HCEC 1CT (cell line): ENCODE measurements around the gene STARD8.
"Not testable (repeated sequence)": the region's sequence is repeated elsewhere in the genome, so short reads cannot be mapped to it uniquely, and the experiment has no call there.

Source experiments
- DNase-seq: peaks from one replicate; pipeline ENCODE4 v3.0.0-alpha.2; 2017

Gene STARD8

DNA sequence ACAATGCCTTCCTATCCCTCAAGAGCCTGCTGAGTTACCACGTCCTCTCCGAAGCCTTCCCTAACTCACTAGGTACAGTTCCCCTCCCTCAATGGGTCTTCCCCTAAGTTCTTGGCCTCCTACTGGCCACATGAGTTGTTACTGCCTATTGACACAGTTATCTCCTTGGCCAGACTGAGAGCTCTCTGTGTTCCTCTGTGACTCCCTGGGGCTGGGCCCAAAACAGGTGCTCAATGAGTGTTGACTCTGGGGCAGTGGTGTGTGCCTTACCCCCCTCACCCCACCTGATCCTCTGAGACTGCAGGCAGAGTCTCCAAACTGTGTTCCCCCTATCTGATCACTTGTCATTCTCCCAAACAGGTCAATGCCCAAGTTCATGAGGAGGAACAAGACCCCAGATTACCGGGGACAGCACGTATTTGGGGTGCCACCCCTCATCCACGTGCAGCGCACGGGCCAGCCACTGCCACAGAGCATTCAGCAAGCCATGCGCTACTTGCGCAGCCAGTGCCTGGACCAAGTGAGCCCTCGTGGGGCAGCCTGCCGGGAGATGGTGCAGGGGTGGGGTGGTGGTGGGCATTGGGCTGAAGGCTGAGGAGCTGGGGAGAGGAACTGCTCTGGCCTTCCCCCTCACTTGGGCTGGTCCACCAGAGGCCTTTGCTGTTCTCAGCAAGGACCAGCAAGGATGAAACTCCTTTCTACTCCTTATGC lies 72.6 kb downstream of the STARD8 start:
- peak; percentile 8 for DNase-seq

- DNase-seq: no peak
Observed at GRCh38 chrX:68720851-68721250, 73.4 kb downstream of the STARD8 start.

GRCh38 chrX:68721546-68721945 lies 74.1 kb downstream of the STARD8 start:
- DNase-seq: no peak

- DNase-seq: no peak
Observed at GRCh38 chrX:68721991-68722860, 74.8 kb downstream of the STARD8 start.

DNA sequence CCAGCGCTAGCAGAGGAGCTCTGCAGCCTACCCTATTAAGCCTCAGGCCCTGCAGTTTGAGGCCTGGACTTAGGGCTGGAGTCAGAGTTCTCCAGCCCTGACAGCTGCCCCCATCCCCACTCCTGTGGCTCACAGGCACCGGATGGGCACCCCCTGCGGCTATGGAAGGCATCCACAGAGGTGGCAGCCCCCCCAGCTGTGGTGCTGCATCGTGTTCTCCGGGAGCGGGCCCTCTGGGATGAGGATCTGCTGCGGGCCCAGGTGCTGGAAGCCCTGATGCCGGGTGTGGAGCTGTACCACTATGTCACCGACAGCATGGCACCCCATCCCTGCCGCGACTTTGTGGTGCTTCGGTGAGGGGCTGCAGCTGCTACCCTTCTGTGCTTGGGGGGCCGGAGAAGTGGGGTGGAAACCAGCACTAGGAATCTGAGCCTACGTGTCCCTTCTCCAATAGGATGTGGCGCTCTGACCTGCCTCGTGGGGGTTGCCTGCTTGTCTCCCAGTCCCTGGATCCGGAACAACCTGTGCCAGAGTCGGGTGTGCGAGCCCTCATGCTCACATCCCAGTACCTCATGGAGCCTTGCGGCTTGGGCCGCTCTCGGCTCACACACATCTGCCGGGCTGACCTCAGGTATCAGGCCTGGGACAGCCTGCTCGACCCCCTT lies 76.2 kb downstream of the STARD8 start:
- no peak for DNase-seq

DNA sequence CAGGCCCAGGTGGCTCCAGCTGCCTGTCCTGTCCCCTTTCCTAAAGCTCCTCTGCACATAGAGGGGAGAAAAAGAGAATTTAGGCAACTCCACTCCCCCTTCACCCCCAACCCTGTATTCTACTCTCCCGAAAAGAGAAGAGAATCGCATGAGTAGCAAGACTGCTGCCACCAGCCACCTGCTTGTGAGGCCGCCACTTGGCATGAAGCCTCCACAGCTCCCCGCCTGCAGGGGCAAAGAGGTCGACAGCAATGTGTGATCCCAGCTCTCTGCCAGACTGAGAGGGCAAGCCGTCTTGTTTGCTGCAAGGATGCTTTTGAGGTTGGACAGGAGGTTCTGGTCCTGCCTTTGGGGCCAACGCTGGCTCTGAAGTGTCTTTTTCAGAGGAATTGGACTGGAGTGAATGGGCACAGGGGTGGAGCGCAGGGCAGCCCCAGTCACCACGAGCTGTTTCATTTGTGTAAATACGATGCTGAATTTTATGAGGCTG lies 77.1 kb downstream of the STARD8 start:
- DNase-seq: no peak

GRCh38 chrX:68725756-68726365 lies 78.4 kb downstream of the STARD8 start:
- DNase-seq: no peak

DNA sequence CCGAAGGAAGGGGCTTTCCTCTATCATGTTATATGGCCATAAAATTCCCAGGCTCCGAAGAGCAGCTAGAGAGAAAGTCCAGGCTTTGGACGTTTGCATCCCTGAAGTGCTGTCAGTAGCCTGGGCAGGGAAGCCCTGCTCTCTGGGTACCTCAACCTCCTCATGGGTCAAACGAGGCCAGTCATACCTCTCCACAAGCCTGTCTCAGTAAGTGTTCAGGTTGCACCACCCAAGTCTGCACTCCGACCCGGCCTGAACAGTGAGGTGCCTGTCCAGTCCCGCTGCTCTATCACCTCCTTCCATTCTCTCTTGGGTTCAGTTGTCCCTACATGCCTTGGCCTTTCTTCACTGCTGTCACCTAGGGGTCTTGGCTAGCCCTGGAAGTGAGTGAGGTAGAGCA lies 78.9 kb downstream of the STARD8 start:
- no peak for DNase-seq

DNA sequence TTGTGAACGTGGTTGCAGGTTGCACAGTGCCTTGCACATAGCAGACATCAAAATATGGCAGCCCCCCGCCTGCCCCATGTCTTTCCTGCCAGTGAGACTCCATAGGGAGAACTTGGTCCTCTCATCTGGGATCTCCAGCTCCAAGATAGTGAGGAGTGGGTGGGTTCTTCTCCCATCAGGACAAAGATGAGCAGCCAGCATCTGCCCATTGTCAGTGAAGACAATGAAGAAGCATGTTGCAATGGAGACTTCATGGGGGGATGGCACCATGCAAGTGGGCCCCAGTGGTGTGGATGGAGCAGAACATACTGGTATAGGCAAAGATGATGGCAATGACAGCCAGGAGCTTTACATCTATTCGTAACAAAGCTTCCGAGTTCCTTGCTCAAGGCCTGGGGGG lies 80.2 kb downstream of the STARD8 start:
- no peak for DNase-seq

- no peak for DNase-seq
Observed at GRCh38 chrX:68728186-68728585, 80.7 kb downstream of the STARD8 start.

DNA sequence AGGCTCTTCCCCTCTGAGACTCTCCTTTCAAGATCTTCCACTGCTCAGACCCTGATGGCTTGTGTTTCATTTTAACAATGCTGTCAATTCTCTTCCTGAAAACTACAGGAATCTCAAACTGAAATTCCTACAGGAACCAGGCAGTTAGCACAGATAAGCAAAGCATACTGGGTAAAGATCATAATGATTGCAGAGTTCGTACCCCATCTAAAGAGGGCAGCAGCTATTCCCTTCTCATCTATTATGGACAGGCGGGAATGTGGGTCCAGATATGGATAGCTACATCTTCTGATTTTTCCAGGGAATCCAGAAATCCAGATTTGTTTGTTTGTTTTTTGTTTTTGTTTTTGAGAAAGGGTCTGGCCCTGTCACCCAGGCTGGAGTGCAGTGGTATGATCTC lies 83.8 kb downstream of the STARD8 start:
- DNase-seq: no peak

- DNase-seq: peak; percentile 30
Observed at GRCh38 chrX:68732906-68733493, 85.5 kb downstream of the STARD8 start.

- DNase-seq: no peak
Observed at GRCh38 chrX:68735266-68735665, 87.8 kb downstream of the STARD8 start.

GRCh38 chrX:68741864-68742263 lies 94.4 kb downstream of the STARD8 start:
- DNase-seq: not testable (repeated sequence)

GRCh38 chrX:68743754-68744153 lies 96.3 kb downstream of the STARD8 start:
- no peak for DNase-seq

- DNase-seq: no peak
Observed at GRCh38 chrX:68746988-68747387, 99.5 kb downstream of the STARD8 start.

- DNase-seq: no peak
Observed at GRCh38 chrX:68748030-68748429, 100.6 kb downstream of the STARD8 start.

- DNase-seq: no peak
Observed at GRCh38 chrX:68749426-68749825, 102.0 kb downstream of the STARD8 start.

DNA sequence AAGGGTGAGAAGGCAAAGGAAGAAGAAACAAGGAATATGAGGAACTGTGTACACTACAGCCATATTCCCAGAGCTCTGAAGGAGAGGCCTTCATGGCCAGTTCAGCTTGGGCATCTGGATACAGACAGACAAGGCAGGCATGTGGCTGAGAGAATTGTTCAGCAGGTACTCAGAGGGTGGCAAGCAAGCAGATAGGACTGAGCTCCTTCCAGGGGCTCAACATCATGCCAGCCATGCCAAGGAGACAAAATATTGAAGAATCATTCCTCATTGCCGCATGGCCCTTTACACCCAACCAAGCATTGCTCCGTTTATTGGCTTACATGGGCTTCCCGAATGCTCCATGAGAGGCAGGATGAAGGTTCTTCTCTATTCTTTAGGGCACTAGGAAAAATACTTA lies 102.8 kb downstream of the STARD8 start:
- DNase-seq: no peak

- DNase-seq: no peak
Observed at GRCh38 chrX:68751372-68751771, 103.9 kb downstream of the STARD8 start.

DNA sequence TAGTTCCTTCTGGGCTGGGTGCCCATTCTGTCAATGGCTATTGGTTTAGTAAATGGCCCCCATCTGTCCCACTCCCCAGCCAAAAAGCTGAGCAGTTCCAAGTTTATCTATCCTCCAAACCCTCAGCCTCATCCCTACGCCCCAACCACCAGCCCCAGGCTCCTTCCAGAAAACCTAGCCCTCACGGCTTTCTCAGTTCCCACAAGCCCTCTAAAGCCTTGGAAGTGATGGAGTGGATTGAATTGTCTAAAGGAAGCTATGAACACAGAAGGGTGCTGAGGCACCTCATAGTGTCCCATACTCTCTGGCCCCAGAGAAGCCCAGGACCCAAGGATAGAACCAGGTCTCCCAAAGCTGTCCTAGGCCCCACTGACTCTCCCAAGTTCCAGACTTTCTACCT lies 105.8 kb downstream of the STARD8 start:
- DNase-seq: no peak

DNA sequence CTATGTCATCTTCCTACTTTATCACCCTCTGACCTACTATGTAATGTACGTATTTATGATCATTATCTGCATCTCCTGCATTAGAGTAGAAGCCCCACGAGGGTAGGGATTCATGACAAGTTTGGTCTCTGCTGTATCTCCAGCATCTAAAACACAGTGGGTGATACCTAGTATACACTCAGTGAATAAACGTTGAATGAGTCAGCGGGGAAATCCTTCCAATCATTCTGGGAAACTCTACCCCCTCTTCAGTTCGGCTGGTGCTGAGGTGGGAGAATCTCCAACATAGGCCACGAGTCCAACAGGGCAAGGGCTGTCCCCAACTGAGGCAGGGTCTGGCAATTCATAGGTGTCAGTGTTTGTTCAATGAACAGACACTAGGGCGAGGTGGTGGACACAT lies 106.9 kb downstream of the STARD8 start:
- no peak for DNase-seq

DNA sequence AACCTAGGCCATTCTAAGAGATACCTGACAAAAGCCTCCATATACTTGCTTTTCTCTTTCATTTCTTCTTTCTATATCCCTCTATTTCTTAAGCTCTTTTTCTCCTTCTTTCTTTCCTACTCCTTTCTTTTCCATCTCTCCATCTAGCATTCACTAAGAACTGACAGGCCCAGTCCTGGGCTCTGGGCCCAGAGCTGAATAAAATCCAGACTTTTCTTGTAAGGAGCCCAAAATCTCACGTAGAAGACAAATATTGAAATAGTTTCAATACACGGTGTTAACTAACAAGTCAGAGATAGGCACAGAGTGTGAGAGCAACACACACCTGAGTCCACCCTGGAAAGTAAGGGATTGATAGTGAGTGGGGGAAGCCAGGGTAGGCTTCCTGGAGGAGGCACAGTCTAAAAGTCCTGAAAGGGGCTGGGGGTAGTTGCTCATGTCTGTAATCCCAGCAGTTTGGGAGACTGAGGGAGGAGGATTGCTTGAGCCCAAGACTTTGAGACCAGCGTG lies 108.2 kb downstream of the STARD8 start:
- DNase-seq: no peak
